Measurements from ENCODE around the gene PLXNB3. TPM values are rescaled to one million over a fixed set of nuclear protein-coding genes. Genes with fewer than 3 reads are reported as not detected.

Gene PLXNB3
- total and polyA plus RNA-seq, 2 donors (not counting 1 experiment from before 2014, with no cell fraction given), result 0.25 TPM; not detected in 1

DNA sequence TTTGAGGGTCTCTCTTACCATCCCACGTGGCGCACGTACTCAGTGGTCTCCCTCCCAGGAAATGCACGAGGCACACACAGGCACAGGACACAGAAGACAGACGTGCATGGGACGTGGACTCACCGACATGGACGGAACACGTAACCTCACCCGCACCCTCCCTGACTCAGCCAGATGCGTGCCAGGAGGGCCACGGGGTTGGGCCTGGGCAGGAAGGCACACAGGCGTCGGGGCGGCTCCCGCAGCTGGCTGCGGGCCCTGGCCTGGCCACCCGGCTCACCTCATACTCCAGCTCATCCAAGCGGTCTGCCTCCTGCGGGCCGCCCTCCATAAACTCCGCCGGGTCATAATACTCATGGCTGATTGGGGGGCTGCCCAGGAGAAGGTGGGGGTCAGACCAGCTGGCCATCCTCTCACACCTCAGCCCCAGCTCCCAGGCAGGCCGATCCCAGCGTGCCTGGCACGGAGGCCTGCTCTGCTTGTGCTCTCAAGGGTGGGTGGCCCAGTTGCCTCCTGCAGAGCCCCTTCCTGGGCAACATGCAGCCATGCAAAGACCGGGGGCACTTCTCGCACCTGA is 43.0 kb downstream of the PLXNB3 start:
- Histone ChIP-seq H3K9ac (ENCODE audit: low read length) (no peak overlapping the region), H3K36me3 (replicated peaks in 1 of 2; ENCODE audit: control extremely low read depth in 1 of 2, control insufficient read depth in 1 of 2, extremely low read depth in 1 of 2, insufficient read depth in 2 of 2, low read length in 1 of 2) (no peaks in the 10 kb centered on the region), H3K4me1 (ENCODE audit: control insufficient read depth in 2 of 2, insufficient read depth in 2 of 2, low read length in 2 of 2) (no peaks in the 10 kb centered on the region), H3K4me2 (replicated peaks; ENCODE audit: low read depth, low read length, poor library complexity, severe bottlenecking) (no peak overlapping the region), H3K79me2 (ENCODE audit: control insufficient read depth, insufficient read depth, low read length) (no peaks in the 10 kb centered on the region), H4K20me1 (ENCODE audit: control insufficient read depth, insufficient read depth, low read length, poor library complexity, severe bottlenecking) (no peaks in the 10 kb centered on the region), H3K4me3 (ENCODE audit: control extremely low read depth in 1 of 5, extremely low read depth in 1 of 5, insufficient read depth in 1 of 5, low read depth in 2 of 5, low read length in 4 of 5) (no peak overlapping the region), H3K27ac (ENCODE audit: low read length in 2 of 2) (no peak overlapping the region), H3K27me3 (replicated peaks in 1 of 4; ENCODE audit: control extremely low read depth in 1 of 4, control insufficient read depth in 3 of 4, insufficient read depth in 4 of 4, low read length in 3 of 4) (no peaks in the 10 kb centered on the region), H2AFZ (ENCODE audit: insufficient read depth, low read depth, low read length, poor library complexity, severe bottlenecking) (no peak overlapping the region), H3K9me3 (ENCODE audit: control extremely low read depth in 1 of 3, control insufficient read depth in 2 of 3, insufficient read depth in 1 of 3, low read length in 2 of 3) (no peaks in the 10 kb centered on the region)
- DNase-seq (no peak), ATAC-seq (ENCODE audit: low read depth) (no peak)
- Mint-ChIP-seq H3K4me3 (no peak overlapping the region), H3K9me3 (ENCODE audit: insufficient read depth) (no peaks in the 10 kb centered on the region), H3K27me3 (peaks cover 5% of the 10 kb centered on the region), H3K27ac (no peak overlapping the region), H3K4me1 (no peaks in the 10 kb centered on the region)
- intact Hi-C loops (cut with micrococcal nuclease), result no loop called here
- ChIA-PET POLR2A (no interaction called here), CTCF (no interaction called here)
- 93% methylated on average over 12 of the region's 28 CpGs for WGBS (ENCODE audit: insufficient coverage)
- TF ChIP-seq, protein P1, sequence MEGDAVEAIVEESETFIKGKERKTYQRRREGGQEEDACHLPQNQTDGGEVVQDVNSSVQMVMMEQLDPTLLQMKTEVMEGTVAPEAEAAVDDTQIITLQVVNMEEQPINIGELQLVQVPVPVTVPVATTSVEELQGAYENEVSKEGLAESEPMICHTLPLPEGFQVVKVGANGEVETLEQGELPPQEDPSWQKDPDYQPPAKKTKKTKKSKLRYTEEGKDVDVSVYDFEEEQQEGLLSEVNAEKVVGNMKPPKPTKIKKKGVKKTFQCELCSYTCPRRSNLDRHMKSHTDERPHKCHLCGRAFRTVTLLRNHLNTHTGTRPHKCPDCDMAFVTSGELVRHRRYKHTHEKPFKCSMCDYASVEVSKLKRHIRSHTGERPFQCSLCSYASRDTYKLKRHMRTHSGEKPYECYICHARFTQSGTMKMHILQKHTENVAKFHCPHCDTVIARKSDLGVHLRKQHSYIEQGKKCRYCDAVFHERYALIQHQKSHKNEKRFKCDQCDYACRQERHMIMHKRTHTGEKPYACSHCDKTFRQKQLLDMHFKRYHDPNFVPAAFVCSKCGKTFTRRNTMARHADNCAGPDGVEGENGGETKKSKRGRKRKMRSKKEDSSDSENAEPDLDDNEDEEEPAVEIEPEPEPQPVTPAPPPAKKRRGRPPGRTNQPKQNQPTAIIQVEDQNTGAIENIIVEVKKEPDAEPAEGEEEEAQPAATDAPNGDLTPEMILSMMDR (IDR thresholded peaks at IDR 0.05), result no peak
- no peak for TF ChIP-seq EZH2 (IDR thresholded peaks at IDR 0.05; ENCODE audit: borderline replicate concordance, insufficient read depth, low read depth, low read length, poor library complexity, severe bottlenecking)

DNA sequence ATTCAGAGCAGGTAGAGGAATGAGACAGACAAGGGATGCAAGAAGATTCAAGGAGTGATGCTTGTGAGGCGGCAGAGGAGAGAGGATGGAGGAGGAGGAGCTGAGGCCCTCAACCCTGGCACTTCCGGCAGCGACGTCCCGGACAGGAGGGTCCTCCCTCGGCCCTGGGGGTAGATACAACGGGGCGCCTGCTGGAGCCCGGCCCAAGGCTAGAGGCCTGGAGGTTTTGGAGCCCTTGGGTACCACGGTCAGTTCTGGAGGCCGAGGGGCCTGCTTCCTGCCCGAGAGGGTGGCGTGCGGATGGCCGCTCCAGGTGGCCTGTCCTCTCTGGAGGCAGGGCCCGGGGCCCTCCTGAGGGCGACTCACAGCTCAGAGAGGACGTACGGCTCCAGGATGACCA is 43.9 kb downstream of the PLXNB3 start:
- no peaks in the 10 kb centered on the region for H3K79me2 ChIP-seq (ENCODE audit: control insufficient read depth, insufficient read depth, low read length)
- H3K36me3 ChIP-seq (replicated peaks in 1 of 2; ENCODE audit: control extremely low read depth in 1 of 2, control insufficient read depth in 1 of 2, extremely low read depth in 1 of 2, insufficient read depth in 2 of 2, low read length in 1 of 2), result no peaks in the 10 kb centered on the region
- Mint-ChIP-seq H3K4me1 (no peaks in the 10 kb centered on the region), H3K27me3 (peaks cover 7% of the 10 kb centered on the region), H3K4me3 (no peak overlapping the region), H3K27ac (no peak overlapping the region), H3K9me3 (ENCODE audit: insufficient read depth) (no peaks in the 10 kb centered on the region)
- WGBS (ENCODE audit: insufficient coverage), result 91% methylated on average over 12 of the region's 19 CpGs
- H2AFZ ChIP-seq (ENCODE audit: insufficient read depth, low read depth, low read length, poor library complexity, severe bottlenecking), result no peak overlapping the region
- no peak overlapping the region for H3K27ac ChIP-seq (ENCODE audit: low read length in 2 of 2)
- no peaks in the 10 kb centered on the region for H3K4me1 ChIP-seq (ENCODE audit: control insufficient read depth in 2 of 2, insufficient read depth in 2 of 2, low read length in 2 of 2)
- intact Hi-C loops (cut with micrococcal nuclease), result no loop called here
- no peak overlapping the region for H3K4me3 ChIP-seq (ENCODE audit: control extremely low read depth in 1 of 5, extremely low read depth in 1 of 5, insufficient read depth in 1 of 5, low read depth in 2 of 5, low read length in 4 of 5)
- H3K9ac ChIP-seq (ENCODE audit: low read length), result no peak overlapping the region
- no peak for ATAC-seq (ENCODE audit: low read depth)
- CTCF ChIA-PET, result no interaction called here
- H3K27me3 ChIP-seq (replicated peaks in 1 of 4; ENCODE audit: control extremely low read depth in 1 of 4, control insufficient read depth in 3 of 4, insufficient read depth in 4 of 4, low read length in 3 of 4), result no peaks in the 10 kb centered on the region
- H4K20me1 ChIP-seq (ENCODE audit: control insufficient read depth, insufficient read depth, low read length, poor library complexity, severe bottlenecking), result no peaks in the 10 kb centered on the region
- no peak for TF ChIP-seq EZH2 (IDR thresholded peaks at IDR 0.05; ENCODE audit: borderline replicate concordance, insufficient read depth, low read depth, low read length, poor library complexity, severe bottlenecking)
- H3K9me3 ChIP-seq (ENCODE audit: control extremely low read depth in 1 of 3, control insufficient read depth in 2 of 3, insufficient read depth in 1 of 3, low read length in 2 of 3), result no peaks in the 10 kb centered on the region
- no peak overlapping the region for H3K4me2 ChIP-seq (replicated peaks; ENCODE audit: low read depth, low read length, poor library complexity, severe bottlenecking)
- DNase-seq, result no peak
- POLR2A ChIA-PET, result no interaction called here

All from B cell (primary cell).